Caco-2 (cell line): ENCODE measurements around the gene OTUD5. TPM values are rescaled to one million over a fixed set of nuclear protein-coding genes. Genes with fewer than 3 reads are reported as not detected.

Experiments
- BruUV-seq: library from RNA; stranded (reverse); fragments of 400-500 nt; replicated peaks from 2 replicates; lab custom pipeline; 2021; lab: Mats Ljungman, UMichigan
- CTCF ChIA-PET: fragments of 300-600 bp; sonication (Branson Sonifier 250); formaldehyde crosslinking; loops from one replicate; lab custom pipeline; 2022; ENCODE audit warnings: antibody characterized with exemption; lab: Charles Lee
- POLR2A ChIA-PET: fragments of 300-600 bp; sonication (Branson Sonifier 250); formaldehyde crosslinking; loops from one replicate; lab custom pipeline; 2022; ENCODE audit warnings: antibody characterized with exemption; lab: Charles Lee
- DNase-seq, 2 experiments: peaks; one replicate each; pipeline versions ENCODE4 v3.0.0 to v3.0.0-alpha.2; 2020 to 2022
- H3K27me3 ChIP-seq: replicated peaks from 2 replicates; pipeline ENCODE4 v1.6.0; 2011; ENCODE audit warnings: low read length; ENCODE audit not compliant: control insufficient read depth, insufficient read depth
- H3K36me3 ChIP-seq: 2 replicates; pipeline ENCODE4 v1.5.1; 2011; ENCODE audit warnings: low read length; ENCODE audit not compliant: control insufficient read depth, insufficient read depth
- H3K4me1 ChIP-seq: fragments of 250-450 bp; sonication (Bioruptor Pico); 2 replicates; pipeline ENCODE4 v1.5.1; 2020; ENCODE audit warnings: mild to moderate bottlenecking
- H3K4me3 ChIP-seq: 2 replicates; pipeline ENCODE4 v1.5.1; 2011; ENCODE audit warnings: low read depth, mild to moderate bottlenecking, control low read depth, low read length
- H3K9me3 ChIP-seq: fragments of 250-450 bp; sonication (Bioruptor Pico); 2 replicates; pipeline ENCODE4 v1.5.1; 2020; ENCODE audit warnings: mild to moderate bottlenecking, moderate library complexity
- H3K27ac Mint-ChIP-seq: one replicate; pipeline ENCODE4 v1.8.0; 2022; ENCODE audit warnings: mixed read lengths; ENCODE audit not compliant: unreplicated experiment
- H3K27me3 Mint-ChIP-seq: one replicate; pipeline ENCODE4 v1.8.0; 2022; ENCODE audit warnings: mixed read lengths; ENCODE audit not compliant: insufficient read depth, unreplicated experiment
- H3K36me3 Mint-ChIP-seq: one replicate; pipeline ENCODE4 v1.8.0; 2022; ENCODE audit warnings: mild to moderate bottlenecking, mixed read lengths; ENCODE audit not compliant: insufficient read depth, unreplicated experiment
- H3K4me1 Mint-ChIP-seq: one replicate; pipeline ENCODE4 v1.8.0; 2022; ENCODE audit warnings: low read depth, mixed read lengths; ENCODE audit not compliant: unreplicated experiment
- H3K4me3 Mint-ChIP-seq: one replicate; pipeline ENCODE4 v1.8.0; 2022; ENCODE audit warnings: mild to moderate bottlenecking, moderate library complexity, mixed read lengths; ENCODE audit not compliant: unreplicated experiment
- H3K9me3 Mint-ChIP-seq: one replicate; pipeline ENCODE4 v1.8.0; 2022; ENCODE audit warnings: mixed read lengths; ENCODE audit not compliant: unreplicated experiment
- intact Hi-C: fragments of 100-400 bp; cut with micrococcal nuclease; formaldehyde crosslinking; loops from one replicate; pipeline ENCODE4 v1.10.0; 2022; ENCODE audit not compliant: unreplicated experiment
- total RNA-seq: library from RNA; stranded (reverse); gene quantifications from 2 replicates; pipeline ENCODE4 v1.2.3, GENCODE V29; 2022
- TF ChIP-seq, protein P1 (sequence below), 2 experiments: fragments of 200-600 bp in 1 of 2; IDR thresholded peaks; 1 replicate in 1 of 2; 2 replicates in 1 of 2; pipeline versions ENCODE4 v1.5.1 to v1.8.0; 2011 to 2022; ENCODE audit warnings: antibody characterized with exemption in 1 of 2, control low read depth in 1 of 2, inconsistent platforms in 1 of 2, low read depth in 1 of 2, low read length in 1 of 2, mild to moderate bottlenecking in 1 of 2, moderate library complexity in 1 of 2; ENCODE audit not compliant: insufficient read depth in 1 of 2, severe bottlenecking in 1 of 2, unreplicated experiment in 1 of 2

The OTUD5 gene
- total RNA-seq, 1 experiment from 2014 or later = 40.6 TPM

DNA sequence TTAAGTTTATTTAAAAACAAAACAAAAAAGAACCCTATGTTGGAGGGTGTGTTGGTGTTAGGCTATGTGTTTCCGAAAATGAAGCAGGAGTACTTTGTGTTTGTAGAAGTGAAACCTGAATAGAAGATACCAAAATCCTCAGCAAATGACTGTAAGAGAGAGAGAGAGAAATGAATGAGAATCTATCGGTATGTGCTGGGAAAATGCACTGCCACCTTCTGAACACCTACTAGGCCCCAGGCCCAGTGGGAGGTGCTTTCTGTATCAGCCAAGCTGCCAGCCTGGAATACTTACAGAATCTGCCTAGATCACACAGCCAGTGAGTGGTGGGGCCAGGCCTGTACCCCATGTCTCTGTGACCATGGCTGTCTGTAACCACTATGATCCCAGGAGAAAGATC lies 23.6 kb downstream of the OTUD5 start:
- TF ChIP-seq, protein P1, sequence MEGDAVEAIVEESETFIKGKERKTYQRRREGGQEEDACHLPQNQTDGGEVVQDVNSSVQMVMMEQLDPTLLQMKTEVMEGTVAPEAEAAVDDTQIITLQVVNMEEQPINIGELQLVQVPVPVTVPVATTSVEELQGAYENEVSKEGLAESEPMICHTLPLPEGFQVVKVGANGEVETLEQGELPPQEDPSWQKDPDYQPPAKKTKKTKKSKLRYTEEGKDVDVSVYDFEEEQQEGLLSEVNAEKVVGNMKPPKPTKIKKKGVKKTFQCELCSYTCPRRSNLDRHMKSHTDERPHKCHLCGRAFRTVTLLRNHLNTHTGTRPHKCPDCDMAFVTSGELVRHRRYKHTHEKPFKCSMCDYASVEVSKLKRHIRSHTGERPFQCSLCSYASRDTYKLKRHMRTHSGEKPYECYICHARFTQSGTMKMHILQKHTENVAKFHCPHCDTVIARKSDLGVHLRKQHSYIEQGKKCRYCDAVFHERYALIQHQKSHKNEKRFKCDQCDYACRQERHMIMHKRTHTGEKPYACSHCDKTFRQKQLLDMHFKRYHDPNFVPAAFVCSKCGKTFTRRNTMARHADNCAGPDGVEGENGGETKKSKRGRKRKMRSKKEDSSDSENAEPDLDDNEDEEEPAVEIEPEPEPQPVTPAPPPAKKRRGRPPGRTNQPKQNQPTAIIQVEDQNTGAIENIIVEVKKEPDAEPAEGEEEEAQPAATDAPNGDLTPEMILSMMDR (IDR thresholded peaks at IDR 0.05; ENCODE audit: insufficient read depth in 1 of 2, low read depth in 1 of 2, low read length in 1 of 2, severe bottlenecking in 1 of 2, unreplicated experiment in 1 of 2) = no peak
- ChIA-PET CTCF (no interaction called here), POLR2A (no interaction called here)
- H3K36me3 ChIP-seq = no peaks in the 10 kb centered on the region
- no TSS peak for BruUV-seq
- H3K36me3 Mint-ChIP-seq = peaks cover 35% of the 10 kb centered on the region
- no peaks in the 10 kb centered on the region for H3K9me3 Mint-ChIP-seq
- H3K4me1 ChIP-seq = no peaks in the 10 kb centered on the region
- H3K27me3 ChIP-seq = no peaks in the 10 kb centered on the region
- no peaks in the 10 kb centered on the region for H3K9me3 ChIP-seq
- H3K4me1 Mint-ChIP-seq = no peaks in the 10 kb centered on the region
- no peaks in the 10 kb centered on the region for H3K27me3 Mint-ChIP-seq
- no peak overlapping the region for H3K4me3 Mint-ChIP-seq
- intact Hi-C loops = no loop called here
- no peak overlapping the region for H3K4me3 ChIP-seq
- no peak overlapping the region for H3K27ac Mint-ChIP-seq
- DNase-seq = no peak

DNA sequence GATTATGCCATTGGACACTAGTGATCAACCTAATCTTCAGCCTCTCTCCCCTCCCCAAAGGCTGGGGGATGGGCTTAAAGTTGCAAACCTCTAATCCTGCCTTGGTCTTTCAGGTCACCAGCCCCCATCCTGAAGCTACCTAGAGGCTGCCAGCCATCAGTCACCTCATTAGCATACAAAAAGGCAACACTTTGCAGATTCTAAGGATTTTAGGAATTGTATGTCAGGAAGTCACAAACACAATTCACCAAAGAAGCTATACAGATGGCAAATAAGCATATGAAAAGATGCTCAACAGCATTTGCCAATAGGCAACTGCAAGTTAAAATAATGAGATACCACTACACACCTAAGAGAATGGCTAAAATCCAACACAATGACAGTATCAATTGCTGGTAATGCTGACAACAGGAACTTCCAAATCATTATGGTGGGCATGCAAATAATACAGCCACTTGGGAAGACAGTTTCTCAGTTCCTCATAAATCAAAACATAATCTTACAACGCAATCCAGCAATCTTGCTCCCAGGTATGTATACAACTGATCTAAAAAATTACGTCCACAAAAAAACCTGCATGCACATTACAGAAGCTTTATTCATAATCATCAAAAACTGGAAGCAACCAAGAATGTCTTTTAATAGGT lies 29.5 kb downstream of the OTUD5 start:
- H3K9me3 Mint-ChIP-seq = no peaks in the 10 kb centered on the region
- no peaks in the 10 kb centered on the region for H3K4me1 Mint-ChIP-seq
- no TSS peak for BruUV-seq
- ChIA-PET CTCF (no interaction called here), POLR2A (no interaction called here)
- TF ChIP-seq, protein P1 (IDR thresholded peaks at IDR 0.05; ENCODE audit: insufficient read depth in 1 of 2, low read depth in 1 of 2, low read length in 1 of 2, severe bottlenecking in 1 of 2, unreplicated experiment in 1 of 2) = no peak
- Histone ChIP-seq H3K27me3 (no peaks in the 10 kb centered on the region), H3K4me3 (no peak overlapping the region), H3K4me1 (no peaks in the 10 kb centered on the region), H3K9me3 (no peaks in the 10 kb centered on the region), H3K36me3 (no peaks in the 10 kb centered on the region; the same call in 1 of the 2 replicates)
- intact Hi-C loops = no loop called here
- H3K4me3 Mint-ChIP-seq = no peak overlapping the region
- no peak overlapping the region for H3K27ac Mint-ChIP-seq
- H3K27me3 Mint-ChIP-seq = no peaks in the 10 kb centered on the region
- peaks cover 32% of the 10 kb centered on the region for H3K36me3 Mint-ChIP-seq
- no peak for DNase-seq

DNA sequence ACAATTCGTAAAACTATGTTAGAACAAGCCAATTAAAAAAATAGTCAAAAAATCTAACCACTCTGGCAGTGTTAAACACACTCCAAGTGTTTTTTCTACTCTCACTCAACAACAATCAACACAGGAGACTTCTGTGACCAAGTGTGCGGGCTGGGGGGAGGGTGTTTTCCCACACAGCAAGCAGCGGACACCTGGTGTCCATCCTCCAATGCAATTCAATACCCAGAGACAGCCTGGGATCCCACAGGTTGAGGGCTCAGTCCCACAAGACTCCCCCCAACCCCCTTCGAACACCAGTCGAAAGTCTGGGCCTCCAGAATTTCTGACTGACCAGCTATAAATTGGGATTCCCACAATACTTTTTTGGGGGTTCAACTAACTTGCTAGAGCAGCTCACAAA lies 30.3 kb downstream of the OTUD5 start:
- H3K27ac Mint-ChIP-seq = no peak overlapping the region
- Histone ChIP-seq H3K9me3 (no peaks in the 10 kb centered on the region), H3K4me1 (no peaks in the 10 kb centered on the region), H3K36me3 (no peaks in the 10 kb centered on the region; the same call in 1 of the 2 replicates), H3K4me3 (no peak overlapping the region), H3K27me3 (no peaks in the 10 kb centered on the region)
- BruUV-seq = no TSS peak
- intact Hi-C loops = no loop called here
- H3K4me3 Mint-ChIP-seq = no peak overlapping the region
- H3K36me3 Mint-ChIP-seq = peaks cover 29% of the 10 kb centered on the region
- no peaks in the 10 kb centered on the region for H3K27me3 Mint-ChIP-seq
- CTCF ChIA-PET = no interaction called here
- TF ChIP-seq, protein P1 (IDR thresholded peaks at IDR 0.05; ENCODE audit: insufficient read depth in 1 of 2, low read depth in 1 of 2, low read length in 1 of 2, severe bottlenecking in 1 of 2, unreplicated experiment in 1 of 2) = no peak
- POLR2A ChIA-PET = no interaction called here
- no peaks in the 10 kb centered on the region for H3K9me3 Mint-ChIP-seq
- H3K4me1 Mint-ChIP-seq = no peaks in the 10 kb centered on the region
- no peak for DNase-seq
